ENCODE measurements around the gene KIRREL3. TPM values are rescaled to one million over a fixed set of nuclear protein-coding genes. Genes with fewer than 3 reads are reported as not detected.

Gene KIRREL3
- total and polyA plus RNA-seq, 9 of the 15 experiments (the other 6 are each of a cell fraction or from before 2014, with no cell fraction given): 0.04 to 0.10 TPM; not detected in 7

- Histone ChIP-seq H3K9me3 (replicated peaks; ENCODE audit: control insufficient read depth, insufficient read depth, low read depth, low read length) (no peaks in the 10 kb centered on the region), H4K20me1 (replicated peaks; ENCODE audit: control insufficient read depth, insufficient read depth, low read length) (no peaks in the 10 kb centered on the region), H2AFZ (ENCODE audit: low read depth, low read length) (no peak overlapping the region), H3K36me3 (ENCODE audit: control insufficient read depth, insufficient read depth, low read length) (no peaks in the 10 kb centered on the region), H3K27ac (ENCODE audit: extremely low read depth, low read depth, low read length) (no peak overlapping the region), H3K9ac (ENCODE audit: insufficient read depth in 1 of 2, low read depth in 2 of 2, low read length in 2 of 2) (no peak overlapping the region; a peak in 1 of 4 replicates), H3K79me2 (ENCODE audit: control insufficient read depth, insufficient read depth, low read length) (no peaks in the 10 kb centered on the region), H3K4me1 (replicated peaks in 1 of 2; ENCODE audit: control insufficient read depth in 2 of 2, insufficient read depth in 2 of 2, low read length in 2 of 2) (no peaks in the 10 kb centered on the region), H3K9me1 (ENCODE audit: control insufficient read depth, insufficient read depth, low read length) (no peaks in the 10 kb centered on the region), H3K4me2 (ENCODE audit: insufficient read depth, low read length) (no peak overlapping the region), H3K4me3 (no peak overlapping the region), H3K27me3 (ENCODE audit: control insufficient read depth in 2 of 2, insufficient read depth in 2 of 2, low read length in 2 of 2) (no peaks in the 10 kb centered on the region)
- 0 out of 4 replicates have a peak, but pooled peaks of 1 of the 2 experiments have one; percentile 4 for TF ChIP-seq RAD21 (CRISPR knock-in tag; conservative IDR thresholded peaks at IDR 0.05 in 1 of 2, IDR thresholded peaks at IDR 0.05 in 1 of 2)
- TF ChIP-seq NFXL1 (CRISPR knock-in tag; IDR thresholded peaks at IDR 0.05): no peak
- no peak for TF ChIP-seq ETV6 (IDR thresholded peaks at IDR 0.05; ENCODE audit: borderline replicate concordance in 1 of 2, low read depth in 2 of 2, low read length in 1 of 2)
- no peak for TF ChIP-seq ETV6 (CRISPR knock-in tag; IDR thresholded peaks at IDR 0.05; ENCODE audit: borderline replicate concordance)
- 0 out of 6 replicates have a peak, but pooled peaks of 1 of the 3 experiments have one; percentile 4 for TF ChIP-seq CTCF (IDR thresholded peaks at IDR 0.05 in 2 of 3, conservative IDR thresholded peaks at IDR 0.05 in 1 of 3; ENCODE audit: insufficient read depth in 2 of 3, low read depth in 1 of 3, low read length in 3 of 3)
- in situ Hi-C loops (cut with MboI) (no loop called here), intact Hi-C loops (cut with micrococcal nuclease) (no loop called here)
- ATAC-seq (no peak), FAIRE-seq (no peak), DNase-seq (ENCODE audit: extremely low read depth in 1 of 4, low spot score in 3 of 4) (no peak)
- no TSS peak for BruUV-seq (replicated peaks)
- 0% methylated on average over 4 of the region's 4 CpGs for WGBS (ENCODE audit: insufficient coverage, low coverage, missing lambda C conversion rate)
- CTCF ChIA-PET (ENCODE audit: low intra/inter-chr PET ratio): no interaction called here
- POLR2A ChIA-PET: interaction anchor here (1.2 kb wide), 1 partner anchor 16 kb away, joined by 3 read pairs; no protein-coding TSS in a partner anchor
These were observed 433.2 kb downstream of the KIRREL3 start for GRCh38 chr11:126567419-126567818.

Data from K562 (cell line).